Loucy (cell line): ENCODE data around the gene SERPINA5.

Experiments used
- H2AFZ ChIP-seq: fragments of 200-600 bp; sonication (generic); 2 replicates; pipeline ENCODE4 v1.6.0; 2016; ENCODE audit warnings: antibody characterized with exemption, mild to moderate bottlenecking, low read length, moderate library complexity
- H3F3A ChIP-seq: fragments of 200-600 bp; 2 replicates; pipeline ENCODE4 v1.6.0; 2016; ENCODE audit warnings: antibody characterized with exemption, low read depth, mild to moderate bottlenecking
- H3K27me3 ChIP-seq: fragments of 200-600 bp; sonication (generic); 2 replicates; pipeline ENCODE4 v1.6.1; 2014; ENCODE audit warnings: low read length, mild to moderate bottlenecking; ENCODE audit not compliant: insufficient read depth, poor library complexity, severe bottlenecking
- H3K36me3 ChIP-seq: fragments of 200-600 bp; sonication (generic); 2 replicates; pipeline ENCODE4 v1.6.1; 2016; ENCODE audit warnings: low read length; ENCODE audit not compliant: insufficient read depth
- H3K4me1 ChIP-seq: fragments of 200-600 bp; sonication (generic); 2 replicates; pipeline ENCODE4 v1.5.1; 2014; ENCODE audit warnings: low read length, mild to moderate bottlenecking; ENCODE audit not compliant: insufficient read depth, poor library complexity, severe bottlenecking
- H3K4me2 ChIP-seq: fragments of 200-600 bp; sonication (generic); 2 replicates; pipeline ENCODE4 v1.6.0; 2014; ENCODE audit warnings: antibody characterized with exemption, low read length, low read depth, mild to moderate bottlenecking; ENCODE audit not compliant: poor library complexity, severe bottlenecking
- H3K4me3 ChIP-seq: fragments of 200-600 bp; sonication (generic); 2 replicates; pipeline ENCODE4 v1.5.1; 2014; ENCODE audit warnings: low read length, mild to moderate bottlenecking, mixed read lengths; ENCODE audit not compliant: poor library complexity, severe bottlenecking
- H3K79me2 ChIP-seq: fragments of 200-600 bp; sonication (generic); 2 replicates; pipeline ENCODE4 v1.6.1; 2014; ENCODE audit warnings: low read length; ENCODE audit not compliant: insufficient read depth
- H3K9ac ChIP-seq: fragments of 200-600 bp; sonication (generic); 2 replicates; pipeline ENCODE4 v1.6.0; 2014; ENCODE audit warnings: mild to moderate bottlenecking, low read depth, low read length, moderate library complexity; ENCODE audit not compliant: poor library complexity, severe bottlenecking
- H3K9me2 ChIP-seq: fragments of 200-600 bp; sonication (generic); replicated peaks from 2 replicates; pipeline ENCODE4 v1.6.1; 2016; ENCODE audit warnings: low read depth, low read length, mixed read lengths
- H3K9me3 ChIP-seq: fragments of 200-600 bp; sonication (generic); 2 replicates; pipeline ENCODE4 v1.6.1; 2014; ENCODE audit warnings: mild to moderate bottlenecking, antibody characterized with exemption, low read length, low read depth; ENCODE audit not compliant: insufficient read depth
- H4K20me1 ChIP-seq: fragments of 200-600 bp; sonication (generic); 2 replicates; pipeline ENCODE4 v1.6.0; 2014; ENCODE audit warnings: antibody characterized with exemption, low read length, mild to moderate bottlenecking; ENCODE audit not compliant: insufficient read depth, poor library complexity, severe bottlenecking
- CTCF ChIP-seq: fragments of 200-600 bp; sonication (generic); conservative IDR thresholded peaks from 2 replicates; pipeline ENCODE4 v1.5.1; 2014; ENCODE audit warnings: mild to moderate bottlenecking, antibody characterized with exemption, low read length
- EZH2phosphoT487 ChIP-seq: fragments of 200-600 bp; IDR thresholded peaks from 2 replicates; pipeline ENCODE4 v1.6.1; 2018; ENCODE audit warnings: antibody characterized with exemption, mild to moderate bottlenecking, moderate library complexity, borderline replicate concordance

The SERPINA5 gene

GRCh38 chr14:94630396-94630795 lies 49.2 kb downstream of the SERPINA5 start:
- no peaks in the 10 kb centered on the region for H3K36me3 ChIP-seq
- H2AFZ ChIP-seq, result no peak overlapping the region
- no peaks in the 10 kb centered on the region for H3K79me2 ChIP-seq
- no peaks in the 10 kb centered on the region for H3K9me2 ChIP-seq
- no peaks in the 10 kb centered on the region for H3K27me3 ChIP-seq
- H3K4me3 ChIP-seq, result no peak overlapping the region
- no peak overlapping the region for H3K9ac ChIP-seq
- no peak overlapping the region for H3K4me2 ChIP-seq
- H3F3A ChIP-seq, result no peaks in the 10 kb centered on the region
- H3K9me3 ChIP-seq, result 0 out of 2 replicates have a peak, but pooled peaks cover 6% of the 10 kb centered on the region
- TF ChIP-seq EZH2phosphoT487 (no peak), CTCF (no peak)
- H3K4me1 ChIP-seq, result no peaks in the 10 kb centered on the region
- H4K20me1 ChIP-seq, result no peaks in the 10 kb centered on the region

GRCh38 chr14:94631050-94631449 lies 49.8 kb downstream of the SERPINA5 start:
- Histone ChIP-seq H3K36me3 (no peaks in the 10 kb centered on the region), H3K9me2 (no peaks in the 10 kb centered on the region), H3K4me2 (no peak overlapping the region), H3K79me2 (no peaks in the 10 kb centered on the region), H3F3A (no peaks in the 10 kb centered on the region), H4K20me1 (no peaks in the 10 kb centered on the region), H3K9me3 (0 out of 2 replicates have a peak, but pooled peaks cover 6% of the 10 kb centered on the region), H3K27me3 (no peaks in the 10 kb centered on the region), H3K9ac (no peak overlapping the region), H3K4me3 (no peak overlapping the region), H3K4me1 (no peaks in the 10 kb centered on the region), H2AFZ (no peak overlapping the region)
- TF ChIP-seq EZH2phosphoT487, result no peak
- no peak for TF ChIP-seq CTCF

GRCh38 chr14:94631536-94632304 lies 50.5 kb downstream of the SERPINA5 start:
- no peak for TF ChIP-seq EZH2phosphoT487
- no peak for TF ChIP-seq CTCF

More at GRCh38 chr14:94631536-94632304, 50.5 kb downstream of the SERPINA5 start:
- H3K4me3 ChIP-seq, result no peak overlapping the region
- H3K36me3 ChIP-seq, result no peaks in the 10 kb centered on the region
- H4K20me1 ChIP-seq, result no peaks in the 10 kb centered on the region
- H3K9ac ChIP-seq, result no peak overlapping the region
- H3F3A ChIP-seq, result no peaks in the 10 kb centered on the region
- H2AFZ ChIP-seq, result no peak overlapping the region
- H3K79me2 ChIP-seq, result no peaks in the 10 kb centered on the region
- no peaks in the 10 kb centered on the region for H3K4me1 ChIP-seq
- H3K9me3 ChIP-seq, result 0 out of 2 replicates have a peak, but pooled peaks cover 6% of the 10 kb centered on the region
- no peak overlapping the region for H3K4me2 ChIP-seq
- no peaks in the 10 kb centered on the region for H3K27me3 ChIP-seq
- no peaks in the 10 kb centered on the region for H3K9me2 ChIP-seq
